ENCODE measurements around the gene LRRC74B. TPM values are rescaled to one million over a fixed set of nuclear protein-coding genes. Genes with fewer than 3 reads are reported as not detected.
A peak's percentile ranks its signal among the peaks of the same experiment; 100 is the strongest.

The LRRC74B gene, protein sequence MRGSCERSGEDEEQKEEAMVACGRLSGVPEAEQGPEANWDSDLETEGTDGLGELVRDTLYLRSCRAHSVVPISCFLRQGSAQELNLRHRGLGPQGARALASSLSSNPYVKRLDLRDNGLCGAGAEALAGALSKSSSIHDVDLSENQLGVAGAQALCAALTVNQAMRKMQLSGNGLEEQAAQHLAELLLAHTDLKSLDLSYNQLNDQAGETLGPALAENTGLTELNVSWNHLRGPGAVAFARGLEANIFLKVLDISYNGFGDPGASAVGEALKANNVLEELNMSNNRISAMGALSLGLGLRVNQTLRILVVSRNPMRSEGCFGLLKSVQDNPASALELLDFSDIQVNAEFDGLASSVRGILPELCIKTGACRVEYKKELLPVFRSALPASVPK
- total RNA-seq (2014; rRNA removed; shearing (Covaris generic)) (not detected in 2 replicates), polyA plus RNA-seq (2016; fragmentation: Nextera tagmentation; extraction: Ambion mirVana) (not detected in 2 replicates)
- long read RNA-seq, result 0 reads

DNA sequence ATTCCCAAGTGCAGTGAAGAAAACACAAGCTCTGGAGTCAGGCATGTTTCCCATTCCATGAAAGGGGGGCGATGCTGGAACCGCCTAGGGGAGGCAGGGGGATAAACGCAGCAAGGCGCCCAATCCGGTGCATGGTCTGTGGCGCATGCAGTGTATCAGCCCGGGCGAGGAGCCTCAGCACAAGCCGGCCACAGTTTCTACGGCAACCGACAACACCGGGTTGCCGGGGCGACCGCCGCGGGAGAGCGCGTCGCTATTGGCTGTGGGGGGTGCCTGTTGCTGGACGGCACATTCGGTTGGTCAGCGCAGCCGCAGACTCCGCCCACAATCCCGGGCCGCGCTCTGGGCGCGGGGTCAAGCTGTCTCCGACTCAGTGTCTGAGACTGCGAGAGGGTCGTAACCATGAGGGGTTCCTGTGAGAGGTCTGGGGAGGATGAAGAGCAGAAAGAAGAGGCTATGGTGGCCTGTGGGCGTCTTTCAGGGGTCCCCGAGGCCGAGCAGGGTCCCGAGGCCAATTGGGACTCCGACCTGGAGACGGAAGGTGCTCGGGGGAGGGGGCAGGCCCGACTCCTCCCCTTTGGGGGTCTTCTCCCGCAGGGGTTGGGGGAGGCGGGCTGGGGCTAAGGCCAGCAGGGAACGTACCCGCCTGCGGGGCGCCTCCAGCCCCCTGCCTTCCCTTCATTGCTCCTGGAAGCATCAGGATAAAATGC, at the start of gene LRRC74B:
LRRC74B (plus strand) TSS at position 362 of the 710 bp plus-strand sequence; CDS start at position 403, 41 bp downstream.
- Histone ChIP-seq H3K4me1 (ENCODE audit: insufficient read depth) (no peaks in the 10 kb centered on the region), H3K27ac (ENCODE audit: low read depth) (no peak within 1 kb of the TSS), H3F3A (replicated peaks; ENCODE audit: low read depth) (0 out of 2 replicates have a peak, but pooled peaks cover 4% of the 10 kb centered on the region), H3K79me2 (replicated peaks; ENCODE audit: insufficient read depth) (no peaks in the 10 kb centered on the region), H3K36me3 (ENCODE audit: insufficient read depth) (no peaks in the 10 kb centered on the region), H3K9me2 (ENCODE audit: insufficient read depth) (no peaks in the 10 kb centered on the region), H3K4me3 (peak within 1 kb of the TSS; percentile 91), H2AFZ (peak within 1 kb of the TSS; percentile 95), H4K20me1 (replicated peaks; ENCODE audit: insufficient read depth) (no peaks in the 10 kb centered on the region), H3K4me2 (peak within 1 kb of the TSS; percentile 88), H3K27me3 (ENCODE audit: insufficient read depth) (no peaks in the 10 kb centered on the region)
- Mint-ChIP-seq H3K27me3 (ENCODE audit: insufficient read depth, low read depth, poor library complexity) (peaks cover 25% of the 10 kb centered on the region), H3K36me3 (ENCODE audit: low read depth) (no peaks in the 10 kb centered on the region), H3K4me3 (peak within 1 kb of the TSS; percentile 88), H3K4me1 (peaks cover 15% of the 10 kb centered on the region), H3K27ac (no peak within 1 kb of the TSS), H3K9me3 (no peaks in the 10 kb centered on the region)
- peak; percentile 97 for DNase-seq (ENCODE audit: low spot score)
- no peak for TF ChIP-seq ZNF114 (CRISPR knock-in tag; IDR thresholded peaks at IDR 0.05)
- TF ChIP-seq, protein P1, sequence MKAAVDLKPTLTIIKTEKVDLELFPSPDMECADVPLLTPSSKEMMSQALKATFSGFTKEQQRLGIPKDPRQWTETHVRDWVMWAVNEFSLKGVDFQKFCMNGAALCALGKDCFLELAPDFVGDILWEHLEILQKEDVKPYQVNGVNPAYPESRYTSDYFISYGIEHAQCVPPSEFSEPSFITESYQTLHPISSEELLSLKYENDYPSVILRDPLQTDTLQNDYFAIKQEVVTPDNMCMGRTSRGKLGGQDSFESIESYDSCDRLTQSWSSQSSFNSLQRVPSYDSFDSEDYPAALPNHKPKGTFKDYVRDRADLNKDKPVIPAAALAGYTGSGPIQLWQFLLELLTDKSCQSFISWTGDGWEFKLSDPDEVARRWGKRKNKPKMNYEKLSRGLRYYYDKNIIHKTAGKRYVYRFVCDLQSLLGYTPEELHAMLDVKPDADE (IDR thresholded peaks at IDR 0.05), result no peak
- TF ChIP-seq, protein P2, sequence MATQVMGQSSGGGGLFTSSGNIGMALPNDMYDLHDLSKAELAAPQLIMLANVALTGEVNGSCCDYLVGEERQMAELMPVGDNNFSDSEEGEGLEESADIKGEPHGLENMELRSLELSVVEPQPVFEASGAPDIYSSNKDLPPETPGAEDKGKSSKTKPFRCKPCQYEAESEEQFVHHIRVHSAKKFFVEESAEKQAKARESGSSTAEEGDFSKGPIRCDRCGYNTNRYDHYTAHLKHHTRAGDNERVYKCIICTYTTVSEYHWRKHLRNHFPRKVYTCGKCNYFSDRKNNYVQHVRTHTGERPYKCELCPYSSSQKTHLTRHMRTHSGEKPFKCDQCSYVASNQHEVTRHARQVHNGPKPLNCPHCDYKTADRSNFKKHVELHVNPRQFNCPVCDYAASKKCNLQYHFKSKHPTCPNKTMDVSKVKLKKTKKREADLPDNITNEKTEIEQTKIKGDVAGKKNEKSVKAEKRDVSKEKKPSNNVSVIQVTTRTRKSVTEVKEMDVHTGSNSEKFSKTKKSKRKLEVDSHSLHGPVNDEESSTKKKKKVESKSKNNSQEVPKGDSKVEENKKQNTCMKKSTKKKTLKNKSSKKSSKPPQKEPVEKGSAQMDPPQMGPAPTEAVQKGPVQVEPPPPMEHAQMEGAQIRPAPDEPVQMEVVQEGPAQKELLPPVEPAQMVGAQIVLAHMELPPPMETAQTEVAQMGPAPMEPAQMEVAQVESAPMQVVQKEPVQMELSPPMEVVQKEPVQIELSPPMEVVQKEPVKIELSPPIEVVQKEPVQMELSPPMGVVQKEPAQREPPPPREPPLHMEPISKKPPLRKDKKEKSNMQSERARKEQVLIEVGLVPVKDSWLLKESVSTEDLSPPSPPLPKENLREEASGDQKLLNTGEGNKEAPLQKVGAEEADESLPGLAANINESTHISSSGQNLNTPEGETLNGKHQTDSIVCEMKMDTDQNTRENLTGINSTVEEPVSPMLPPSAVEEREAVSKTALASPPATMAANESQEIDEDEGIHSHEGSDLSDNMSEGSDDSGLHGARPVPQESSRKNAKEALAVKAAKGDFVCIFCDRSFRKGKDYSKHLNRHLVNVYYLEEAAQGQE (IDR thresholded peaks at IDR 0.05; ENCODE audit: unreplicated experiment), result no peak
- TF ChIP-seq POLR2AphosphoS5 (IDR thresholded peaks at IDR 0.05; ENCODE audit: low read depth), result peak; percentile 45; the same call in 1 of the 2 replicates
- no peak for TF ChIP-seq ZNF331 (CRISPR knock-in tag; IDR thresholded peaks at IDR 0.05; ENCODE audit: low read depth)
- TF ChIP-seq EZH2phosphoT487 (IDR thresholded peaks at IDR 0.05; ENCODE audit: unreplicated experiment), result no peak
- TF ChIP-seq, protein P3, sequence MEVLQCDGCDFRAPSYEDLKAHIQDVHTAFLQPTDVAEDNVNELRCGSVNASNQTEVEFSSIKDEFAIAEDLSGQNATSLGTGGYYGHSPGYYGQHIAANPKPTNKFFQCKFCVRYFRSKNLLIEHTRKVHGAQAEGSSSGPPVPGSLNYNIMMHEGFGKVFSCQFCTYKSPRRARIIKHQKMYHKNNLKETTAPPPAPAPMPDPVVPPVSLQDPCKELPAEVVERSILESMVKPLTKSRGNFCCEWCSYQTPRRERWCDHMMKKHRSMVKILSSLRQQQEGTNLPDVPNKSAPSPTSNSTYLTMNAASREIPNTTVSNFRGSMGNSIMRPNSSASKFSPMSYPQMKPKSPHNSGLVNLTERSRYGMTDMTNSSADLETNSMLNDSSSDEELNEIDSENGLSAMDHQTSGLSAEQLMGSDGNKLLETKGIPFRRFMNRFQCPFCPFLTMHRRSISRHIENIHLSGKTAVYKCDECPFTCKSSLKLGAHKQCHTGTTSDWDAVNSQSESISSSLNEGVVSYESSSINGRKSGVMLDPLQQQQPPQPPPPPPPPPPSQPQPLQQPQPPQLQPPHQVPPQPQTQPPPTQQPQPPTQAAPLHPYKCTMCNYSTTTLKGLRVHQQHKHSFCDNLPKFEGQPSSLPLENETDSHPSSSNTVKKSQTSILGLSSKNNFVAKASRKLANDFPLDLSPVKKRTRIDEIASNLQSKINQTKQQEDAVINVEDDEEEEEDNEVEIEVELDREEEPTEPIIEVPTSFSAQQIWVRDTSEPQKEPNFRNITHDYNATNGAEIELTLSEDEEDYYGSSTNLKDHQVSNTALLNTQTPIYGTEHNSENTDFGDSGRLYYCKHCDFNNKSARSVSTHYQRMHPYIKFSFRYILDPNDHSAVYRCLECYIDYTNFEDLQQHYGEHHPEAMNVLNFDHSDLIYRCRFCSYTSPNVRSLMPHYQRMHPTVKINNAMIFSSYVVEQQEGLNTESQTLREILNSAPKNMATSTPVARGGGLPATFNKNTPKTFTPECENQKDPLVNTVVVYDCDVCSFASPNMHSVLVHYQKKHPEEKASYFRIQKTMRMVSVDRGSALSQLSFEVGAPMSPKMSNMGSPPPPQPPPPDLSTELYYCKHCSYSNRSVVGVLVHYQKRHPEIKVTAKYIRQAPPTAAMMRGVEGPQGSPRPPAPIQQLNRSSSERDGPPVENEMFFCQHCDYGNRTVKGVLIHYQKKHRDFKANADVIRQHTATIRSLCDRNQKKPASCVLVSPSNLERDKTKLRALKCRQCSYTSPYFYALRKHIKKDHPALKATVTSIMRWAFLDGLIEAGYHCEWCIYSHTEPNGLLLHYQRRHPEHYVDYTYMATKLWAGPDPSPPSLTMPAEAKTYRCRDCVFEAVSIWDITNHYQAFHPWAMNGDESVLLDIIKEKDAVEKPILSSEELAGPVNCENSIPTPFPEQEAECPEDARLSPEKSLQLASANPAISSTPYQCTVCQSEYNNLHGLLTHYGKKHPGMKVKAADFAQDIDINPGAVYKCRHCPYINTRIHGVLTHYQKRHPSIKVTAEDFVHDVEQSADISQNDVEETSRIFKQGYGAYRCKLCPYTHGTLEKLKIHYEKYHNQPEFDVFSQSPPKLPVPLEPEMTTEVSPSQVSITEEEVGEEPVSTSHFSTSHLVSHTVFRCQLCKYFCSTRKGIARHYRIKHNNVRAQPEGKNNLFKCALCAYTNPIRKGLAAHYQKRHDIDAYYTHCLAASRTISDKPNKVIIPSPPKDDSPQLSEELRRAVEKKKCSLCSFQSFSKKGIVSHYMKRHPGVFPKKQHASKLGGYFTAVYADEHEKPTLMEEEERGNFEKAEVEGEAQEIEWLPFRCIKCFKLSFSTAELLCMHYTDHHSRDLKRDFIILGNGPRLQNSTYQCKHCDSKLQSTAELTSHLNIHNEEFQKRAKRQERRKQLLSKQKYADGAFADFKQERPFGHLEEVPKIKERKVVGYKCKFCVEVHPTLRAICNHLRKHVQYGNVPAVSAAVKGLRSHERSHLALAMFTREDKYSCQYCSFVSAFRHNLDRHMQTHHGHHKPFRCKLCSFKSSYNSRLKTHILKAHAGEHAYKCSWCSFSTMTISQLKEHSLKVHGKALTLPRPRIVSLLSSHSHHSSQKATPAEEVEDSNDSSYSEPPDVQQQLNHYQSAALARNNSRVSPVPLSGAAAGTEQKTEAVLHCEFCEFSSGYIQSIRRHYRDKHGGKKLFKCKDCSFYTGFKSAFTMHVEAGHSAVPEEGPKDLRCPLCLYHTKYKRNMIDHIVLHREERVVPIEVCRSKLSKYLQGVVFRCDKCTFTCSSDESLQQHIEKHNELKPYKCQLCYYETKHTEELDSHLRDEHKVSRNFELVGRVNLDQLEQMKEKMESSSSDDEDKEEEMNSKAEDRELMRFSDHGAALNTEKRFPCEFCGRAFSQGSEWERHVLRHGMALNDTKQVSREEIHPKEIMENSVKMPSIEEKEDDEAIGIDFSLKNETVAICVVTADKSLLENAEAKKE (CRISPR knock-in tag; IDR thresholded peaks at IDR 0.05), result no peak
- TF ChIP-seq NANOG (IDR thresholded peaks at IDR 0.05; ENCODE audit: borderline replicate concordance), result no peak
- no peak for TF ChIP-seq EZH2 (IDR thresholded peaks at IDR 0.05; ENCODE audit: low read depth, unreplicated experiment)
- 0 out of 2 replicates have a peak, but pooled peaks have one; percentile 18 for TF ChIP-seq CREB1 (CRISPR knock-in tag; IDR thresholded peaks at IDR 0.05; ENCODE audit: low read depth)
- ATAC-seq, result peak; percentile 97
